Caco-2 (cell line): ENCODE measurements around the gene TRPC4AP. TPM values are rescaled to one million over a fixed set of nuclear protein-coding genes. Genes with fewer than 3 reads are reported as not detected.

Experiments
- BruUV-seq: library from RNA; stranded (reverse); fragments of 400-500 nt; replicated peaks from 2 replicates; lab custom pipeline; 2021; lab: Mats Ljungman, UMichigan
- CTCF ChIA-PET: fragments of 300-600 bp; sonication (Branson Sonifier 250); formaldehyde crosslinking; loops from one replicate; lab custom pipeline; 2022; ENCODE audit warnings: antibody characterized with exemption; lab: Charles Lee
- POLR2A ChIA-PET: fragments of 300-600 bp; sonication (Branson Sonifier 250); formaldehyde crosslinking; loops from one replicate; lab custom pipeline; 2022; ENCODE audit warnings: antibody characterized with exemption; lab: Charles Lee
- DNase-seq, 2 experiments: peaks; one replicate each; pipeline versions ENCODE4 v3.0.0 to v3.0.0-alpha.2; 2020 to 2022
- H3K27me3 ChIP-seq: replicated peaks from 2 replicates; pipeline ENCODE4 v1.6.0; 2011; ENCODE audit warnings: low read length; ENCODE audit not compliant: control insufficient read depth, insufficient read depth
- H3K36me3 ChIP-seq: 2 replicates; pipeline ENCODE4 v1.5.1; 2011; ENCODE audit warnings: low read length; ENCODE audit not compliant: control insufficient read depth, insufficient read depth
- H3K4me1 ChIP-seq: fragments of 250-450 bp; sonication (Bioruptor Pico); 2 replicates; pipeline ENCODE4 v1.5.1; 2020; ENCODE audit warnings: mild to moderate bottlenecking
- H3K4me3 ChIP-seq: 2 replicates; pipeline ENCODE4 v1.5.1; 2011; ENCODE audit warnings: low read depth, mild to moderate bottlenecking, control low read depth, low read length
- H3K9me3 ChIP-seq: fragments of 250-450 bp; sonication (Bioruptor Pico); 2 replicates; pipeline ENCODE4 v1.5.1; 2020; ENCODE audit warnings: mild to moderate bottlenecking, moderate library complexity
- H3K27ac Mint-ChIP-seq: one replicate; pipeline ENCODE4 v1.8.0; 2022; ENCODE audit warnings: mixed read lengths; ENCODE audit not compliant: unreplicated experiment
- H3K27me3 Mint-ChIP-seq: one replicate; pipeline ENCODE4 v1.8.0; 2022; ENCODE audit warnings: mixed read lengths; ENCODE audit not compliant: insufficient read depth, unreplicated experiment
- H3K36me3 Mint-ChIP-seq: one replicate; pipeline ENCODE4 v1.8.0; 2022; ENCODE audit warnings: mild to moderate bottlenecking, mixed read lengths; ENCODE audit not compliant: insufficient read depth, unreplicated experiment
- H3K4me1 Mint-ChIP-seq: one replicate; pipeline ENCODE4 v1.8.0; 2022; ENCODE audit warnings: low read depth, mixed read lengths; ENCODE audit not compliant: unreplicated experiment
- H3K4me3 Mint-ChIP-seq: one replicate; pipeline ENCODE4 v1.8.0; 2022; ENCODE audit warnings: mild to moderate bottlenecking, moderate library complexity, mixed read lengths; ENCODE audit not compliant: unreplicated experiment
- H3K9me3 Mint-ChIP-seq: one replicate; pipeline ENCODE4 v1.8.0; 2022; ENCODE audit warnings: mixed read lengths; ENCODE audit not compliant: unreplicated experiment
- intact Hi-C: fragments of 100-400 bp; cut with micrococcal nuclease; formaldehyde crosslinking; loops from one replicate; pipeline ENCODE4 v1.10.0; 2022; ENCODE audit not compliant: unreplicated experiment
- total RNA-seq: library from RNA; stranded (reverse); gene quantifications from 2 replicates; pipeline ENCODE4 v1.2.3, GENCODE V29; 2022
- TF ChIP-seq, protein P1 (sequence below), 2 experiments: fragments of 200-600 bp in 1 of 2; IDR thresholded peaks; 1 replicate in 1 of 2; 2 replicates in 1 of 2; pipeline versions ENCODE4 v1.5.1 to v1.8.0; 2011 to 2022; ENCODE audit warnings: antibody characterized with exemption in 1 of 2, control low read depth in 1 of 2, inconsistent platforms in 1 of 2, low read depth in 1 of 2, low read length in 1 of 2, mild to moderate bottlenecking in 1 of 2, moderate library complexity in 1 of 2; ENCODE audit not compliant: insufficient read depth in 1 of 2, severe bottlenecking in 1 of 2, unreplicated experiment in 1 of 2

TRPC4AP gene
- total RNA-seq, 1 experiment from 2014 or later = 144 TPM

DNA sequence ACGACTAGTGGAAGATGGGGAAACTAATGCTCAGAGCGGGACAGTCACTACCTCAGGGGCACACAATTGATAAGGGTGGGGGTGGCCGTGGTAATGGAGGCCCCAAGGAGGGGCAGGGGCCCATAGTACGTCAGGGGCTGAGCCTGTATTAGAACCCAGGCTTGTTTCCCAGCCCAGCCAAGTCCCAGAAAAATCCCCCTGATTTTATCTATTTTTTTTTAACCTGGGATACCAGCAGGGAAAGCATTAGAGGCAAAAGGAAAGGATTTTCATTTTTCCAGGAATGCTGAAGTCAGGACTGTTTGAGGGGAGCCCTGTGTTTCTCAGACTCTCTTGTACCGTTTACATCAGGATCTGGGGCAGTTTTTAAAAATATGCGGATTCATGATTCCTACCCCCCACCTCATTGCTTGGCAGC is 136.6 kb downstream of the TRPC4AP start:
- Mint-ChIP-seq H3K36me3 (peaks cover 16% of the 10 kb centered on the region), H3K27me3 (no peaks in the 10 kb centered on the region), H3K4me3 (peak overlapping the region; percentile 90), H3K4me1 (peaks cover 25% of the 10 kb centered on the region), H3K9me3 (no peaks in the 10 kb centered on the region), H3K27ac (peak overlapping the region; percentile 96)
- Histone ChIP-seq H3K27me3 (no peaks in the 10 kb centered on the region), H3K9me3 (no peaks in the 10 kb centered on the region), H3K36me3 (no peaks in the 10 kb centered on the region), H3K4me1 (peaks cover 5% of the 10 kb centered on the region), H3K4me3 (peak overlapping the region; percentile 57)
- ChIA-PET POLR2A (interaction anchor here (0.6 to 2.8 kb wide), 18 partner anchors 11 to 998 kb away, joined by 3 to 86 read pairs (median 4); partner anchors contain the start of genes ACSS2, CEP250, GGT7 and NCOA6), CTCF (interaction anchor here (0.6 to 4.2 kb wide), 31 partner anchors 8 to 765 kb away, joined by 3 to 331 read pairs (median 4); partner anchors contain the start of genes ACSS2, GGT7, NCOA6 and TP53INP2)
- TF ChIP-seq, protein P1, sequence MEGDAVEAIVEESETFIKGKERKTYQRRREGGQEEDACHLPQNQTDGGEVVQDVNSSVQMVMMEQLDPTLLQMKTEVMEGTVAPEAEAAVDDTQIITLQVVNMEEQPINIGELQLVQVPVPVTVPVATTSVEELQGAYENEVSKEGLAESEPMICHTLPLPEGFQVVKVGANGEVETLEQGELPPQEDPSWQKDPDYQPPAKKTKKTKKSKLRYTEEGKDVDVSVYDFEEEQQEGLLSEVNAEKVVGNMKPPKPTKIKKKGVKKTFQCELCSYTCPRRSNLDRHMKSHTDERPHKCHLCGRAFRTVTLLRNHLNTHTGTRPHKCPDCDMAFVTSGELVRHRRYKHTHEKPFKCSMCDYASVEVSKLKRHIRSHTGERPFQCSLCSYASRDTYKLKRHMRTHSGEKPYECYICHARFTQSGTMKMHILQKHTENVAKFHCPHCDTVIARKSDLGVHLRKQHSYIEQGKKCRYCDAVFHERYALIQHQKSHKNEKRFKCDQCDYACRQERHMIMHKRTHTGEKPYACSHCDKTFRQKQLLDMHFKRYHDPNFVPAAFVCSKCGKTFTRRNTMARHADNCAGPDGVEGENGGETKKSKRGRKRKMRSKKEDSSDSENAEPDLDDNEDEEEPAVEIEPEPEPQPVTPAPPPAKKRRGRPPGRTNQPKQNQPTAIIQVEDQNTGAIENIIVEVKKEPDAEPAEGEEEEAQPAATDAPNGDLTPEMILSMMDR (IDR thresholded peaks at IDR 0.05; ENCODE audit: insufficient read depth in 1 of 2, low read depth in 1 of 2, low read length in 1 of 2, severe bottlenecking in 1 of 2, unreplicated experiment in 1 of 2) = peak in 1 of 2 experiments; percentile 29
- intact Hi-C loops = loop anchor here (10.0 kb wide), 1 partner anchor 249 kb away; no protein-coding TSS in a partner anchor
- TSS peak; percentile 92 for BruUV-seq
- DNase-seq = no peak

DNA sequence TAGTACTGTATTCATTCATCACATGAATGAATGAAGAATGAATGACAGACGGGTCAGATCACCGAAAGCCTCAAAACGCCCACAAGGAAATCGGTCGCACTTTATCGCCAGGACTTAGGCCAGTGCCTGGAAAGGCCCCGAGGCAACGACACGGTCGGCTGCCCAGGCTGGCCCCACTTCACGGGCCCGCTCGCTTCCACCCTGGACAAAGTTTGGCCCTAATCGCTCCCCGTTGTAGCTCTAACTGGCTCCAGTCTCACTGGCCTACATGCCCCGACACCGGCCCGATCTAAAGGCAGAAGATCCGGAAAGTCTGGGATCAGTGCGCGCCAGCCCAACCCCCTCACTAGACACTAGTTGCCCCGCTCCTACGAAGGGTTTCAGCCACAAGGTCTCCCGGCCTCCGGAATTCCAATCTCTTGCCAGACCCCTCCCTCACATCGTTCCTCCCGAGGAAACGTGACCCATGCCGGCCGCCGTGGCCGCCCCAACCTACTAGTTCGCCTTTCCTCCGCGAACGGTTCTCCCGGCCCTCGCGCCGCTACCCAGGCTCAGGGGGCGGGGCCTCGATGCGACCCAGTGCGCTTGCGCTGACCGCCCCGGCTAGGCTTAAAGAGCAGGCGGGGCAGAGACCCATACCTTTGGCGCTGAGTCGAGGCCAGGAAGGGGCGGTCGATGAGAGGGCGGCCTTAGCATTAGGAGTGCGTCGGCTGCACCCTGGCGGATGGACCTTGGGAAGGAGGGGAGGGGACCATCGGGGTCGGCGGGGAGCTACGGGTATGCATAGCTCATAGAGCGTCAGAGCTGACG is 137.2 kb downstream of the TRPC4AP start, which contains the start of the genes GSS and MYH7B:
Gene GSS, minus strand, starts transcription at position 576 of the 810 bp plus-strand sequence. CDS start 3,954 bp downstream, outside the sequence.
Gene MYH7B, plus strand, starts transcription at position 638 of the 810 bp plus-strand sequence. CDS start 22,138 bp downstream, outside the sequence.
- Histone ChIP-seq H3K27me3 (no peaks in the 10 kb centered on the region), H3K36me3 (no peaks in the 10 kb centered on the region), H3K9me3 (no peaks in the 10 kb centered on the region), H3K4me3 (peak within 1 kb of the TSS; percentile 57), H3K4me1 (peaks cover 5% of the 10 kb centered on the region)
- peaks cover 16% of the 10 kb centered on the region for H3K36me3 Mint-ChIP-seq
- TSS peak; percentile 82 for BruUV-seq
- CTCF ChIA-PET = interaction anchor here (0.6 to 4.2 kb wide), 33 partner anchors 9 to 765 kb away, joined by 3 to 331 read pairs (median 4); partner anchors contain the start of genes ACSS2, GGT7, NCOA6 and TP53INP2
- H3K27ac Mint-ChIP-seq = peak within 1 kb of the TSS; percentile 96
- no peaks in the 10 kb centered on the region for H3K9me3 Mint-ChIP-seq
- peak within 1 kb of the TSS; percentile 90 for H3K4me3 Mint-ChIP-seq
- no peaks in the 10 kb centered on the region for H3K27me3 Mint-ChIP-seq
- intact Hi-C loops = loop anchor here (1.0 to 10.0 kb wide), 4 partner anchors 79 to 249 kb away; partner anchors contain the start of genes ACSS2 and TRPC4AP
- TF ChIP-seq, protein P1 (IDR thresholded peaks at IDR 0.05; ENCODE audit: insufficient read depth in 1 of 2, low read depth in 1 of 2, low read length in 1 of 2, severe bottlenecking in 1 of 2, unreplicated experiment in 1 of 2) = peak; percentile 64 to 83
- DNase-seq = peak; percentile 100
- POLR2A ChIA-PET = interaction anchor here (0.5 to 2.8 kb wide), 21 partner anchors 12 to 999 kb away, joined by 3 to 86 read pairs (median 4); partner anchors contain the start of genes ACSS2, CEP250, GGT7 and NCOA6
- peaks cover 25% of the 10 kb centered on the region for H3K4me1 Mint-ChIP-seq

DNA sequence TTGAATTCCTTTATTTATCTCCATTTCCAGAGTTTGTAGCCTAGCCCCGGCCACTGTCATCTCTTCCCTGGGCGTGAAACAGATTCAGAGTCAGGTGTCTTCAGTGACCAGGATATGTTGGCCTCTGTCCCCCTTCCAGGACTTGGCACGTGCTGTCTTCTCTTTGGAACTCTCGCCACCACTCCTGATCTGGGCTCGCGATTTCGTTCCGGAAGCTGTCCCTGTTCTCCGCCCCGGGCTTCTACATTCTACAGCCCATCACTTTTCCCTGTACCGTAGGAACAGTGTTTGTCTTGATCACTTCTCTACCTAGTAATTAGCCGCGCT is 137.7 kb downstream of the TRPC4AP start:
- intact Hi-C loops = loop anchor here (1.0 to 10.0 kb wide), 4 partner anchors 79 to 250 kb away; partner anchors contain the start of genes ACSS2 and TRPC4AP
- ChIA-PET CTCF (interaction anchor here (0.6 to 4.2 kb wide), 8 partner anchors 15 to 764 kb away, joined by 3 to 331 read pairs (median 8); partner anchors contain the start of genes ACSS2 and GGT7), POLR2A (interaction anchor here (0.5 to 2.8 kb wide), 7 partner anchors 21 to 999 kb away, joined by 3 to 86 read pairs (median 6); partner anchors contain the start of genes ACSS2, SCAND1 and TRPC4AP)
- H3K4me1 ChIP-seq = peaks cover 5% of the 10 kb centered on the region
- no TSS peak for BruUV-seq
- H3K27ac Mint-ChIP-seq = peak overlapping the region; percentile 96
- peak; percentile 71 to 81 for DNase-seq
- H3K4me3 ChIP-seq = peak overlapping the region; percentile 57
- H3K9me3 ChIP-seq = no peaks in the 10 kb centered on the region
- H3K27me3 Mint-ChIP-seq = no peaks in the 10 kb centered on the region
- no peaks in the 10 kb centered on the region for H3K36me3 ChIP-seq
- H3K36me3 Mint-ChIP-seq = peaks cover 22% of the 10 kb centered on the region
- TF ChIP-seq, protein P1 (IDR thresholded peaks at IDR 0.05; ENCODE audit: insufficient read depth in 1 of 2, low read depth in 1 of 2, low read length in 1 of 2, severe bottlenecking in 1 of 2, unreplicated experiment in 1 of 2) = no peak
- no peaks in the 10 kb centered on the region for H3K27me3 ChIP-seq
- H3K4me3 Mint-ChIP-seq = peak overlapping the region; percentile 90
- peaks cover 25% of the 10 kb centered on the region for H3K4me1 Mint-ChIP-seq
- no peaks in the 10 kb centered on the region for H3K9me3 Mint-ChIP-seq
